Trophoblast cell (in vitro differentiated cells and primary cell): ENCODE data around the gene TPK1.

ENCODE experiments used
- DNase-seq, 2 donors: peaks; one replicate each; pipeline ENCODE4 v3.0.0-alpha.2; 2016
- H2AFZ ChIP-seq: 2 replicates; pipeline ENCODE4 v1.6.1; 2013; ENCODE audit warnings: low read length, moderate library complexity, mild to moderate bottlenecking; ENCODE audit not compliant: insufficient read depth, poor library complexity
- H2AK5ac ChIP-seq: 2 replicates; pipeline ENCODE4 v1.6.1; 2013; ENCODE audit warnings: mild to moderate bottlenecking, low read length
- H2BK120ac ChIP-seq: 2 replicates; pipeline ENCODE4 v1.6.1; 2013; ENCODE audit warnings: low read length, mild to moderate bottlenecking, moderate library complexity; ENCODE audit not compliant: insufficient read depth, poor library complexity
- H2BK12ac ChIP-seq: 2 replicates; pipeline ENCODE4 v1.6.1; 2013; ENCODE audit warnings: mild to moderate bottlenecking, low read length, moderate library complexity
- H2BK5ac ChIP-seq: 2 replicates; pipeline ENCODE4 v1.6.1; 2013; ENCODE audit warnings: low read length, low read depth, moderate library complexity, mild to moderate bottlenecking; ENCODE audit not compliant: poor library complexity
- H3K14ac ChIP-seq: 2 replicates; pipeline ENCODE4 v1.6.1; 2013; ENCODE audit warnings: mild to moderate bottlenecking, low read length
- H3K18ac ChIP-seq: 2 replicates; pipeline ENCODE4 v1.6.1; 2013; ENCODE audit warnings: mild to moderate bottlenecking, low read length
- H3K23ac ChIP-seq: 2 replicates; pipeline ENCODE4 v1.6.1; 2013; ENCODE audit warnings: low read length
- H3K27ac ChIP-seq: 2 replicates; pipeline ENCODE4 v1.5.1; 2013; ENCODE audit warnings: low read depth, mild to moderate bottlenecking, inconsistent platforms, low read length, moderate library complexity
- H3K27me3 ChIP-seq: 2 replicates; pipeline ENCODE4 v1.6.1; 2013; ENCODE audit warnings: inconsistent platforms, mild to moderate bottlenecking, low read length, moderate library complexity; ENCODE audit not compliant: insufficient read depth
- H3K36me3 ChIP-seq, 2 experiments: 1 replicate in 1 of 2; 2 replicates in 1 of 2; pipeline ENCODE4 v1.6.1; 2013; ENCODE audit warnings: low read length in 2 of 2, mild to moderate bottlenecking in 2 of 2, moderate library complexity in 1 of 2; ENCODE audit not compliant: insufficient read depth in 2 of 2, control insufficient read depth in 1 of 2
- H3K4ac ChIP-seq: 2 replicates; pipeline ENCODE4 v1.6.1; 2013; ENCODE audit warnings: low read depth, mild to moderate bottlenecking, low read length, moderate library complexity
- H3K4me1 ChIP-seq, 2 experiments: 1 replicate in 1 of 2; 2 replicates in 1 of 2; pipeline ENCODE4 v1.6.1; 2013; ENCODE audit warnings: low read length in 2 of 2, mild to moderate bottlenecking in 2 of 2, moderate library complexity in 1 of 2; ENCODE audit not compliant: insufficient read depth in 2 of 2, control insufficient read depth in 1 of 2
- H3K4me2 ChIP-seq: 2 replicates; pipeline ENCODE4 v1.6.1; 2013; ENCODE audit warnings: inconsistent platforms, mild to moderate bottlenecking, low read length, moderate library complexity
- H3K4me3 ChIP-seq: 2 replicates; pipeline ENCODE4 v1.5.1; 2013; ENCODE audit warnings: mild to moderate bottlenecking, low read depth, low read length, inconsistent platforms
- H3K79me1 ChIP-seq: one replicate; pipeline ENCODE4 v1.6.1; 2013; ENCODE audit warnings: low read length
- H3K79me2 ChIP-seq: 2 replicates; pipeline ENCODE4 v1.6.1; 2013; ENCODE audit warnings: low read length, mild to moderate bottlenecking; ENCODE audit not compliant: control insufficient read depth, insufficient read depth, poor library complexity
- H3K9ac ChIP-seq: 2 replicates; pipeline ENCODE4 v1.6.1; 2013; ENCODE audit warnings: mild to moderate bottlenecking, low read length
- H3K9me3 ChIP-seq: 2 replicates; pipeline ENCODE4 v1.6.1; 2013; ENCODE audit warnings: low read depth, mild to moderate bottlenecking, control low read depth, inconsistent platforms, low read length; ENCODE audit not compliant: insufficient read depth
- H4K12ac ChIP-seq: 2 replicates; pipeline ENCODE4 v1.6.1; 2013; ENCODE audit warnings: low read depth, mild to moderate bottlenecking, low read length, moderate library complexity
- H4K8ac ChIP-seq: 2 replicates; pipeline ENCODE4 v1.6.1; 2013; ENCODE audit warnings: low read depth, mild to moderate bottlenecking, low read length, moderate library complexity
- H4K91ac ChIP-seq: one replicate; pipeline ENCODE4 v1.6.1; 2013; ENCODE audit warnings: low read depth, mild to moderate bottlenecking, low read length, moderate library complexity
- WGBS: extraction: QIAGEN DNeasy Blood & Tissue Kit; methylation state at CpG from one replicate; pipeline ENCODE4 v1.1.7; 2013; ENCODE audit warnings: missing lambda C conversion rate; ENCODE audit not compliant: insufficient read length, insufficient coverage; ENCODE audit errors: extremely low coverage; 5-methylcytosine and 5-hydroxymethylcytosine counted together

TPK1 gene

GRCh38 chr7:144503215-144503614 is 332.6 kb downstream of the TPK1 start:
- Histone ChIP-seq H3K4me3 (no peak overlapping the region), H3K23ac (no peak overlapping the region), H3K27ac (no peak overlapping the region), H3K9me3 (no peaks in the 10 kb centered on the region), H2BK5ac (no peak overlapping the region), H2BK120ac (no peak overlapping the region), H3K36me3 (no peaks in the 10 kb centered on the region), H2AK5ac (no peak overlapping the region), H3K18ac (no peak overlapping the region), H4K91ac (no peak overlapping the region), H3K4me2 (no peak overlapping the region), H2BK12ac (no peak overlapping the region), H3K27me3 (no peaks in the 10 kb centered on the region), H3K79me1 (no peaks in the 10 kb centered on the region), H2AFZ (no peak overlapping the region), H3K79me2 (no peaks in the 10 kb centered on the region), H3K4me1 (no peaks in the 10 kb centered on the region), H3K9ac (no peak overlapping the region), H4K12ac (no peak overlapping the region), H3K14ac (no peak overlapping the region), H3K4ac (no peak overlapping the region), H4K8ac (no peak overlapping the region)
- peak in 1 of 2 donors; percentile 26 for DNase-seq
- no CpG with 5 or more reads among the region's 6 CpGs for WGBS

- H2BK12ac ChIP-seq = no peak overlapping the region
Observed at GRCh38 chr7:144500225-144500624, 335.6 kb downstream of the TPK1 start.

GRCh38 chr7:144497282-144497681 is 338.6 kb downstream of the TPK1 start:
- no CpG with 5 or more reads among the region's 1 CpG for WGBS

More at GRCh38 chr7:144500225-144500624, 335.6 kb downstream of the TPK1 start:
- Histone ChIP-seq H3K4me1 (no peaks in the 10 kb centered on the region), H3K4ac (no peak overlapping the region), H3K9ac (no peak overlapping the region), H3K27me3 (no peaks in the 10 kb centered on the region), H4K91ac (no peak overlapping the region), H3K23ac (no peak overlapping the region), H2BK5ac (no peak overlapping the region), H3K79me2 (no peaks in the 10 kb centered on the region), H4K12ac (no peak overlapping the region), H2AFZ (no peak overlapping the region), H2AK5ac (no peak overlapping the region), H2BK120ac (no peak overlapping the region), H3K36me3 (no peaks in the 10 kb centered on the region), H4K8ac (no peak overlapping the region), H3K18ac (no peak overlapping the region), H3K79me1 (no peaks in the 10 kb centered on the region), H3K27ac (no peak overlapping the region), H3K9me3 (no peaks in the 10 kb centered on the region), H3K4me2 (no peak overlapping the region), H3K14ac (no peak overlapping the region), H3K4me3 (no peak overlapping the region)
- WGBS = no CpG with 5 or more reads among the region's 5 CpGs
- peak in 1 of 2 donors; percentile 44 for DNase-seq

GRCh38 chr7:144494355-144494754 is 341.5 kb downstream of the TPK1 start:
- Histone ChIP-seq H2AFZ (no peak overlapping the region), H3K4me3 (no peak overlapping the region), H3K18ac (no peak overlapping the region), H2AK5ac (no peak overlapping the region), H4K12ac (no peak overlapping the region), H2BK12ac (no peak overlapping the region), H3K4ac (no peak overlapping the region), H3K4me2 (no peak overlapping the region), H3K4me1 (no peaks in the 10 kb centered on the region), H3K9ac (no peak overlapping the region), H2BK120ac (no peak overlapping the region), H3K79me2 (no peaks in the 10 kb centered on the region), H3K79me1 (no peaks in the 10 kb centered on the region), H2BK5ac (no peak overlapping the region), H4K91ac (no peak overlapping the region), H3K14ac (no peak overlapping the region), H3K27me3 (no peaks in the 10 kb centered on the region), H4K8ac (no peak overlapping the region), H3K27ac (no peak overlapping the region), H3K23ac (no peak overlapping the region), H3K9me3 (no peaks in the 10 kb centered on the region), H3K36me3 (no peaks in the 10 kb centered on the region)
- no CpG with 5 or more reads among the region's 1 CpG for WGBS
- DNase-seq = no peak

More at GRCh38 chr7:144497282-144497681, 338.6 kb downstream of the TPK1 start:
- no peak for DNase-seq
- Histone ChIP-seq H2AFZ (no peak overlapping the region), H3K14ac (no peak overlapping the region), H3K4me1 (no peaks in the 10 kb centered on the region), H2BK120ac (no peak overlapping the region), H3K18ac (no peak overlapping the region), H3K36me3 (no peaks in the 10 kb centered on the region), H3K79me1 (no peaks in the 10 kb centered on the region), H3K79me2 (no peaks in the 10 kb centered on the region), H3K27me3 (no peaks in the 10 kb centered on the region), H2BK5ac (no peak overlapping the region), H3K4me2 (no peak overlapping the region), H3K4me3 (no peak overlapping the region), H4K12ac (no peak overlapping the region), H2AK5ac (no peak overlapping the region), H3K9ac (no peak overlapping the region), H4K8ac (no peak overlapping the region), H3K4ac (no peak overlapping the region), H3K23ac (no peak overlapping the region), H4K91ac (no peak overlapping the region), H3K9me3 (no peaks in the 10 kb centered on the region), H2BK12ac (no peak overlapping the region), H3K27ac (no peak overlapping the region)
